HG02588 (cell line): ENCODE results near the gene ST6GALNAC4.

Experiments
- ATAC-seq: cut with Tn5 transposase; IDR thresholded peaks from one replicate; pipeline ENCODE4 v1.9.1; 2021; ENCODE audit warnings: mild to moderate bottlenecking, moderate library complexity; ENCODE audit not compliant: unreplicated experiment

Gene ST6GALNAC4

GRCh38 chr9:127916720-127917581 is at the start of gene ST6GALNAC4:
ST6GALNAC4 (minus strand) TSS chr9:127917041; CDS start chr9:127916419, 622 bp downstream.
- peak; percentile 65 for ATAC-seq

- ATAC-seq: no peak
Observed at GRCh38 chr9:127965953-127966352, 49.1 kb upstream of the ST6GALNAC4 start.

- ATAC-seq: no peak
Observed at GRCh38 chr9:127963359-127964064, 46.7 kb upstream of the ST6GALNAC4 start.

- ATAC-seq: no peak
Observed at GRCh38 chr9:127963041-127963358, 46.2 kb upstream of the ST6GALNAC4 start.

GRCh38 chr9:127962278-127962677 is 45.4 kb upstream of the ST6GALNAC4 start:
- no peak for ATAC-seq

GRCh38 chr9:127961613-127962155 is 44.8 kb upstream of the ST6GALNAC4 start:
- ATAC-seq: no peak

GRCh38 chr9:127961155-127961490 is 44.3 kb upstream of the ST6GALNAC4 start:
- no peak for ATAC-seq

GRCh38 chr9:127960410-127961154 is 43.7 kb upstream of the ST6GALNAC4 start:
- ATAC-seq: no peak

GRCh38 chr9:127959841-127960409 is 43.1 kb upstream of the ST6GALNAC4 start:
- no peak for ATAC-seq

- ATAC-seq: no peak
Observed at GRCh38 chr9:127959398-127959797, 42.6 kb upstream of the ST6GALNAC4 start.

GRCh38 chr9:127958728-127959127 is 41.9 kb upstream of the ST6GALNAC4 start:
- no peak for ATAC-seq

GRCh38 chr9:127955294-127956015 is 38.6 kb upstream of the ST6GALNAC4 start:
- ATAC-seq: peak; percentile 70

- no peak for ATAC-seq
Observed at GRCh38 chr9:127954831-127955293, 38.0 kb upstream of the ST6GALNAC4 start.

GRCh38 chr9:127953768-127954505 is 37.1 kb upstream of the ST6GALNAC4 start:
- no peak for ATAC-seq

- no peak for ATAC-seq
Observed at GRCh38 chr9:127953154-127953553, 36.3 kb upstream of the ST6GALNAC4 start.

GRCh38 chr9:127950513-127951289 is 33.9 kb upstream of the ST6GALNAC4 start:
- no peak for ATAC-seq

GRCh38 chr9:127949827-127950512 is 33.1 kb upstream of the ST6GALNAC4 start:
- no peak for ATAC-seq
